RWPE1 (cell line): ENCODE measurements around the gene SPN.
"Not testable (repeated sequence)": the region's sequence is repeated elsewhere in the genome, so short reads cannot be mapped to it uniquely, and the experiment has no call there.

Experiments
- CTCF ChIA-PET: fragments of 350-600 bp; sonication (Branson Sonifier 250); formaldehyde crosslinking; extraction: SDS; loops from one replicate; lab custom pipeline; 2021; lab: Yijun Ruan, JAX
- POLR2A ChIA-PET: fragments of 400-600 bp; formaldehyde crosslinking; extraction: SDS; loops from one replicate; lab custom pipeline; 2020; ENCODE audit warnings: antibody characterized with exemption; ENCODE audit not compliant: low non-redundant PET; lab: Yijun Ruan, JAX
- DNase-seq: peaks from one replicate; pipeline ENCODE4 v3.0.0; 2012; ENCODE audit warnings: low spot score
- H3K27ac ChIP-seq: fragments of 450-650 bp; 2 replicates; pipeline ENCODE4 v1.5.1; 2017
- CTCF ChIP-seq: fragments of 450-650 bp; conservative IDR thresholded peaks from 2 replicates; pipeline ENCODE4 v1.5.1; 2017; ENCODE audit warnings: low read depth, mild to moderate bottlenecking

SPN gene

GRCh38 chr16:29658705-29659104 lies 4.3 kb upstream of the SPN start:
- ChIA-PET CTCF (no interaction called here), POLR2A (no interaction called here)
- H3K27ac ChIP-seq, result no peak overlapping the region
- DNase-seq, result no peak
- TF ChIP-seq CTCF, result no peak

- CTCF ChIA-PET, result interaction anchor here (0.6 kb wide), 1 partner anchor 34 kb away, joined by 3 read pairs; no protein-coding TSS in a partner anchor
- no peak for DNase-seq
- no peak overlapping the region for H3K27ac ChIP-seq
- TF ChIP-seq CTCF, result no peak
- POLR2A ChIA-PET, result no interaction called here
Measured at GRCh38 chr16:29662000-29662728, 883 bp upstream of the SPN start.

- TF ChIP-seq CTCF, result no peak
- no peak for DNase-seq
- H3K27ac ChIP-seq, result no peak overlapping the region
- ChIA-PET CTCF (no interaction called here), POLR2A (no interaction called here)
Measured at GRCh38 chr16:29662729-29663015, 375 bp upstream of the SPN start.

DNA sequence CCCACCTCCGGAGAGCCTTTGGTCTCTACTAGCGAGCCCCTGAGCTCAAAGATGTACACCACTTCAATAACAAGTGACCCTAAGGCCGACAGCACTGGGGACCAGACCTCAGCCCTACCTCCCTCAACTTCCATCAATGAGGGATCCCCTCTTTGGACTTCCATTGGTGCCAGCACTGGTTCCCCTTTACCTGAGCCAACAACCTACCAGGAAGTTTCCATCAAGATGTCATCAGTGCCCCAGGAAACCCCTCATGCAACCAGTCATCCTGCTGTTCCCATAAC lies 702 bp downstream of the SPN start:
- POLR2A ChIA-PET, result no interaction called here
- H3K27ac ChIP-seq, result no peak overlapping the region
- no peak for DNase-seq

DNA sequence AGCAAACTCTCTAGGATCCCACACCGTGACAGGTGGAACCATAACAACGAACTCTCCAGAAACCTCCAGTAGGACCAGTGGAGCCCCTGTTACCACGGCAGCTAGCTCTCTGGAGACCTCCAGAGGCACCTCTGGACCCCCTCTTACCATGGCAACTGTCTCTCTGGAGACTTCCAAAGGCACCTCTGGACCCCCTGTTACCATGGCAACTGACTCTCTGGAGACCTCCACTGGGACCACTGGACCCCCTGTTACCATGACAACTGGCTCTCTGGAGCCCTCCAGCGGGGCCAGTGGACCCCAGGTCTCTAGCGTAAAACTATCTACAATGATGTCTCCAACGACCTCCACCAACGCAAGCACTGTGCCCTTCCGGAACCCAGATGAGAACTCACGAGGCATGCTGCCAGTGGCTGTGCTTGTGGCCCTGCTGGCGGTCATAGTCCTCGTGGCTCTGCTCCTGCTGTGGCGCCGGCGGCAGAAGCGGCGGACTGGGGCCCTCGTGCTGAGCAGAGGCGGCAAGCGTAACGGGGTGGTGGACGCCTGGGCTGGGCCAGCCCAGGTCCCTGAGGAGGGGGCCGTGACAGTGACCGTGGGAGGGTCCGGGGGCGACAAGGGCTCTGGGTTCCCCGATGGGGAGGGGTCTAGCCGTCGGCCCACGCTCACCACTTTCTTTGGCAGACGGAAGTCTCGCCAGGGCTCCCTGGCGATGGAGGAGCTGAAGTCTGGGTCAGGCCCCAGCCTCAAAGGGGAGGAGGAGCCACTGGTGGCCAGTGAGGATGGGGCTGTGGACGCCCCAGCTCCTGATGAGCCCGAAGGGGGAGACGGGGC lies 1.3 kb downstream of the SPN start:
- no peak for TF ChIP-seq CTCF
- ChIA-PET POLR2A (no interaction called here), CTCF (no interaction called here)
- no peak for DNase-seq
- no peak overlapping the region for H3K27ac ChIP-seq

More for the DNA sequence above, 702 bp downstream of the SPN start:
- TF ChIP-seq CTCF, result no peak
- CTCF ChIA-PET, result no interaction called here

DNA sequence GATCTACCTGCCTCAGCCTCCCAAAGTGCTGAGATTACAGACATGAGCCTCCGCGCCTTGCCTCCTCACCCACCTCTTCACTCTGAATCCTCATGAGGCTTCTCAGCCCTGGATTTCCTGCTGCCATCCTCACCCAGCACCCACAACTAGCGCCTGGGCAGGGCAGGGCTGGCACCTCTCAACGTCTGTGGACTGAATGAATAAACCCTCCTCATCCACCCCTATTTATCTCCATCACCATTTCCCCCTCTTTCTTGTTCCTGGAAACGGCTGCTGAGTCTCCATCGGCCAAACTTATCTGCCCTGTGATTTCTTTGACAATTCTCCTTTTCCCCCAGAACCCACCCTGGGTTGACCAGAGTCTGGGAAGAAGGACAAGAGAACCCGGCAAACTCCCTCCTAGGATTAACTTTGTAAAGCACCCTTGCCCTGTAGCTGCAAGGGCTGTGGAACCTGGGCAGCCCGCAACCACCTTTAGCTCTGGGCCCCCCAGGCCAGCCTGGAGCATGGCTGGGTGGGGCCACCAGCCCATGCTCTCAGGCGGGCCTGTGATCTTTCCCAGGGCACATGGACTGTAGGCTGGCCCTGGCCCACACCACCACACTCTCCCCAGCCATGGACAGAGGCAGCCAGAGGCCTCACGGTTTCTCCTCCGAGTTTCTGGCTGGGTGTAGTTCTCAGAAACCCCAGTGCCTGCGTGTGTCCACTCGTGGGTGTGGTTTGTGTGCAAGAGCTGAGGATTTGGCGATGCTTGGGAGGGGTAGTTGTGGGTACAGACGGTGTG lies 2.4 kb downstream of the SPN start:
- DNase-seq, result no peak
- CTCF ChIA-PET, result no interaction called here
- H3K27ac ChIP-seq, result no peak overlapping the region
- TF ChIP-seq CTCF, result no peak
- POLR2A ChIA-PET, result no interaction called here

DNA sequence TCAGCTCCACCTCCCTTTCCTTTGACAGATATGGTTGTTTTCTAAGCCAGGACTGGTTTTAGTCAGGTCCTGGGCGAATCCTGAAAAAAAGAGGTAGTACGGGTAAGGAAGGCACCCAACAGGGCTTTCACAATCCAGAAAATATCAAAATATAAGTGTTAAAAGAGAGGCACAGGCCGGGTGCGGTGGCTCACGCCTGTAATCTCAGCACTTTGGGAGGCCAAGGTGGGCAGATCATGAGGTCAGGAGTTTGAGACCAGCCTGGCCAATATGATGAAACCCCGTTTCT lies 4.2 kb downstream of the SPN start:
- DNase-seq, CTCF ChIA-PET, H3K27ac ChIP-seq, POLR2A ChIA-PET: not testable (repeated sequence)
